GM19397 (cell line): Measurements from ENCODE around the gene DNAJC1.
A peak's percentile ranks its signal among the peaks of the same experiment; 100 is the strongest.

Experiments
- ATAC-seq: cut with Tn5 transposase; IDR thresholded peaks from one replicate; pipeline ENCODE4 v1.9.1; 2021; ENCODE audit warnings: mild to moderate bottlenecking, moderate library complexity; ENCODE audit not compliant: unreplicated experiment

The DNAJC1 gene

GRCh38 chr10:22006379-22006884, 2.9 kb upstream of the DNAJC1 start:
- no peak for ATAC-seq

- no peak for ATAC-seq
These were observed 2.2 kb upstream of the DNAJC1 start for GRCh38 chr10:22005763-22006162.

- no peak for ATAC-seq
These were observed 393 bp upstream of the DNAJC1 start for GRCh38 chr10:22003964-22004281.

GRCh38 chr10:22002591-22003176, 846 bp downstream of the DNAJC1 start:
- ATAC-seq = peak; percentile 9

- no peak for ATAC-seq
These were observed 8.0 kb downstream of the DNAJC1 start for GRCh38 chr10:21995557-21995956.

GRCh38 chr10:21993360-21994001, 10.0 kb downstream of the DNAJC1 start:
- ATAC-seq = no peak

GRCh38 chr10:21991785-21992184, 11.7 kb downstream of the DNAJC1 start:
- ATAC-seq = no peak

GRCh38 chr10:21990449-21990848, 13.1 kb downstream of the DNAJC1 start:
- no peak for ATAC-seq

GRCh38 chr10:21989453-21990154, 13.9 kb downstream of the DNAJC1 start:
- peak; percentile 96 for ATAC-seq

- ATAC-seq = no peak
These were observed 18.0 kb downstream of the DNAJC1 start for GRCh38 chr10:21985541-21985940.

GRCh38 chr10:21981118-21981517, 22.4 kb downstream of the DNAJC1 start:
- no peak for ATAC-seq

GRCh38 chr10:21980691-21981090, 22.8 kb downstream of the DNAJC1 start:
- no peak for ATAC-seq

- ATAC-seq = no peak
These were observed 25.2 kb downstream of the DNAJC1 start for GRCh38 chr10:21978191-21978862.

- no peak for ATAC-seq
These were observed 26.8 kb downstream of the DNAJC1 start for GRCh38 chr10:21976739-21977138.

- ATAC-seq = no peak
These were observed 27.2 kb downstream of the DNAJC1 start for GRCh38 chr10:21976280-21976679.

- no peak for ATAC-seq
These were observed 28.0 kb downstream of the DNAJC1 start for GRCh38 chr10:21975378-21975990.

GRCh38 chr10:21972584-21972983, 30.9 kb downstream of the DNAJC1 start:
- ATAC-seq = no peak

GRCh38 chr10:21969326-21970287, 33.9 kb downstream of the DNAJC1 start:
- no peak for ATAC-seq

- no peak for ATAC-seq
These were observed 38.4 kb downstream of the DNAJC1 start for GRCh38 chr10:21964983-21965665.

- no peak for ATAC-seq
These were observed 41.2 kb downstream of the DNAJC1 start for GRCh38 chr10:21962358-21962757.
